ENCODE results near the gene CTIF.

Gene CTIF

DNA sequence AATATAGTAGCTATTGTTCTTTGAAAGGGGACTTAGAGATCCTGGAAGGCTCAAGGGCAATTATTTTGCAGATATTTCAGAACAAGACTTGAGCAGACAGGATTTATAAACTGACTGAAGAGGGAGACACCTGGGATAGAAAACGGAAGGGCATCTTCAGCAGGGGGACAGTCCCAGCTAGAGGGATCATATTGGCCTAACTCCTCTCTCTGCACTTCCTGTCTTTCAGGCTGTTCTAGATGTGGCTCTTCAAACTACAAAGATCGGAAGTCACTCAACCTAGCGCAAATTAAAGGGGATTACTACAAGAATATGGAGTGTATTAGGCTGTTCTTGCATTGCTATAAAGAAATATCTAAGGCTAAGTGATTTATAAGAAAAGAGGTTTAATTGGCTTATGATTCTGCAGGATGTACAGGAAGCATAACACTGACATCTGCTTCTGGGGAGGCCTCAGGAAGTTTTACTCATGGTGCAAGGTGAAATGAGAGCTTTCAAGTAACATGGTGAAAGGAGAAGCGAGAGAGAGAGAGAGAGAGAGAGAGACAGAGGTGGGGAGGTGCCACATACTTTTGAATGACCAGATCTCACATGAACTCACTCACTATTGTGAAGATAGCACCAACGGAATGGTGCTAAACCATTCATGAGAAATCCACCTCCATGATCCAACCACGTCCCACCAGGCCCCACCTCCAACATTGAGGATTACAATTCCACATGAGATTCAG, 5.3 kb upstream of the CTIF start:
- DNase-seq = no peak

DNA sequence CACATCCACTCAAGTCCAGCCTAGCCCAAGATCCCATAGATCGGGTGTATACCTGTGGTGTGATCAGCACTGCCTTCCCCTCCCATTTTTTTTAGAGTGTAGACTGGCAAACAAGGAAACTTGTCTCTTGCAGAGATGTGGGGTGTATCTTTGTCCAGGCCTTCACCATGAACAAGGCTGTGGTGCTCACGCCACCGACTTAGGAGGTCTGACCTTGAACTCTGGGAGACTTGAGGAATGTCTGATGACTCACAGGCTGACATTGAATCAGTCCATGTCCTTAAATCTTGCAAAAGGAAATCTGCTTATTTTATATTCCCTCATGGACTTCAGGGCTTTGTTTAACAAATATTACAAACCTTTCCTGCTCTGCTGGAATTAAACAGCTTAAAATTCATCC, 4.5 kb upstream of the CTIF start:
- no peak for DNase-seq

DNA sequence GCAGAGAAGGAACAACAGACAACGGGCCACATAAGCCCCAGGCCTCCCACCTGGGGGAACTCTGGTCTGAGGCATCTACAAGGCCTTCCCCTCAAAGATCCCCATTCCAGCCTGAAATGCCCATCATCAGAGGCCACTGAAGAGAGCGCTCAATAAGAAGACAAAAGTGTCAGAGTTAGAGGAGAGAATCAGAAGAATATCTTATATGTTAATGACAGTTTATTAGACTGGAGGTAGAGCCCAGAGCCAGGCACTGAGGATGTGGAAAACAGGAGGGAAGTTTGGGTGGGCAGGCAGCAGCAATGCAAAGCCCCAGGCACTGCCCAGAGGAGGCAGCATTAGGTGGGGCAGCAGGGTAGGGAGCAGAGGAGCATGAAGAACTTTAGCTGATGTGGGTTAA, 2.9 kb upstream of the CTIF start:
- no peak for DNase-seq

DNA sequence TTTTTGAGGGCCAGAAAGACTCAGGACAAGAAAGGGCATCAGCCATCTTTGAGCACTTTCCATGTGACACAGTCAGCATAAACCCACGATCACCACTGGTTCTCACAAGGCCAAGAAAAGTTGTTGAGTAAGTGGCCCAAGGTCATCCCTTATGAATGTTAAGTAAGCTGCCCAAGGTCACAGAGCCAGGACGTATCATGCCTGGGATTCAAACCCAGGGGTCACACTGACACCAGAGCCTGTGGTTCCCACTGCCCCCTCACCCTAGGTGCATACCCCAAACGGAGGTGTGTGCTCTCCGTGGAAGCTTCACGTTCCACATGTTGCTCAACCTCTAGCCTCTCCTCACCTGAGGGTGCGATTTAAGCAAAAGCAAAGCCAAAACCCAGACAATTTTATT, 2.3 kb upstream of the CTIF start:
- DNase-seq = no peak

DNA sequence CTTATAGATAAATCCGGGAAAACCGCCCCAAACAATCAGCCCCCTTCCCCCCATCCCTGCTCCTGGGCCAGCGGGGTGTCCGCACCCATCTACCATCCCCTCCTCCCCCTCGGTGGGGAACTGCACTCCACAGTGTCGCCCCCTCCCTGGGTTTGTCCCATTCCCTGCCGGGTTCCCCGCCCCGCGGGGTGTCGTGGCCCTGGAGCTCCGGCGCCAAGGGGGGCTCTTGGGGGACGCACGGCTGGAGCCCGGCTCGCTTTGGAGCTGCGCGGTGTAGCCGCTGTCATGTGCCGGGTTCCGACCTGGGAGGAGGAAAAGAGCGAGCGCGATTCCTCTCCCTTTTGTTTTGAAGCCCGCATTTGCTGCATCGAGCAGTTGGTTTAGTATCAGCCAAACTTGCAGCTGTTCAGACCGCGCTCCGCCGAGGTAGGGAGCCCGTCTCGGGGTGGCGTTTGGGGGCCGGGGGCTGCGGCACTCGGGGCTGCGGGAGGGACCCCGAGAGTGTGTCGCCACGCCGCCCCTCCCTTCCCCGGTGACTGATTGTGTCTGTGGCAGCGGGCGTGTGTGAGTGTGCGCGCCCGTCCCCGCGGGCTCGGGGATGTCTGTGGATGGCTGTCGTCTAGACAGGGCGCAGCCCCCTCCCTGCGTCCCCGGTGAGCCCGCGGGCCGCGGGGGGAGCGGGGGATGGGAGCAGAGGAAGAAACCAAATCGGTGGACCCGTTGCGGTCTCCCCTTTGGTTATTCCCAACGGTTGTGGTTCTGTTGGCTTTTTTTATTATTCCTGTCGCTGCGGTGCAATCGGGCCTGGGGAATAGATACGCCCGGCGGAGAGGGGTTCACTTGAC, 797 bp downstream of the CTIF start:
- peak in 1 of 2 experiments; percentile 31 for DNase-seq

DNA sequence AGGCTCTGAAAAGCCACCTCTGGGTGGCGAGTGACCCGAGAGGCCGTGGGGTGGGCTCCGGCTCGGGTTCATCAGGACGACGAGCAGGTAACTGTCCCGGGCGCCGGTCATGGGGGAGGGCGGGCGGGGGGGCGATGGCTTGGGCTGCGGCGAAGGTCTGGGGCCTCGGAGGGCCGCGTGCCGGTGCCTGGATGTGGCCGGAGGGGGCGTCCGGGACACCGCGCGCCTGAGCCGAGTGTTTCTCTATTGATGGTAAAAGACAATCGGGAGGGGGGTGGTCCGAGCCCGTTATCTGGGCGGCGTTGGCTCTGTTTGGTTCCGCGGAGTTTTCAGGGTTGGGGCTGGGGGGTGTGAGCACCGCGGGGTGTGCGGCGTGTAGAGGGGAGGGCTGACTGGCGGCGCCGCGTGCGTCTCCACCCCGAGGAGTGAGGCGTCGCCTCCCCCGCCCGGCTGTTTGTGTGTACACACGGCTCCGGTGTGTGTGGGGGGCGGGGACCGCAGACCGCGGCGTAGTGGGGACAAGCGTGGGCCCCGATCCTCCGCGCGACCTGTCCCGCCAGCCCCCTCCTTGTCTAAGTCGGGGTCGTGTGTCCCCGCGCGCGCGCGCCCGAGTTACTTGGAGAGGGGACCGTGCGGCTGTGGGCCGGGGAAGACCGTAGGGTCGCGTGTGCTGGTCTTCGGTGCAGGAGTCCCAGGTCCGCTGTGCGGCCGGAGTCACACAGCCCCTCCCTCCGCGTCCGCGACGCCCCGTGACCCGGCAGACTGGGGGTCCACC, 1.6 kb downstream of the CTIF start:
- peak in 1 of 2 experiments; percentile 10 for DNase-seq

DNA sequence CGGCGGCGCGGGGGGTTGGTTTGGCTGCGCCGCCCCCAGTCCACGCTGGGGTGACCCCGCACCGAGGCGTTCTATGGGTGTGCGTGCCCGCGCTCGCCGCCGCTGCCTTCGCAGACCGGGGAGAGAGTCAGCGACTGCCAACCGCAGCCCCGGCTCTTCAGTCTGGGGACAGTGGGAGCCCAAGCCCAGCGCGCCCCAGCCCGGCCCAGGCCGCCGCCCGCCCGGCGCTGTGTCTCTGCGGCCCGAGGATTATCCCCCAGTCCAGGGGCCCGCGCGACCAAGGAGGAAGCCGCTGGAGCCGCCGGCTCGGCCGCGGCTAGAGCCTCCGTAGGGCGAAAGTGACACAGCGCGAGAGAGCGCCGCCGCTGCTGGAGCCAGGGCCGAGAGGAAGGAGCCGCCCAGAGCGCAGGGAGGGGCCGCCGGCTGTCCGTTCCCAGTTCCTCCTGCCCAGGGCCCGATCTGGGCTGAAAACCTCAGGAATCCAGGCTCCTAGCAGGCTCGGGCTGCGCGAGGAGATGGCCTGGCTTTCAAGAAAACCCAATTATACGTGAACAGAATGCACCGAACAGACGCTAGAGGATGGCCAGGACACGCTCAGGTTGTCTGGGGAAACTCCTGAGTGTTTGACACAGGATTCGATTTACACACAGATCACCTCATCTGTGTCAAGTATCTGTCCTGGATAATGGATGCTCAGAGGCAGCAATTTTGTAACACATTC, 2.4 kb downstream of the CTIF start:
- DNase-seq = peak in 1 of 2 experiments; percentile 24

DNA sequence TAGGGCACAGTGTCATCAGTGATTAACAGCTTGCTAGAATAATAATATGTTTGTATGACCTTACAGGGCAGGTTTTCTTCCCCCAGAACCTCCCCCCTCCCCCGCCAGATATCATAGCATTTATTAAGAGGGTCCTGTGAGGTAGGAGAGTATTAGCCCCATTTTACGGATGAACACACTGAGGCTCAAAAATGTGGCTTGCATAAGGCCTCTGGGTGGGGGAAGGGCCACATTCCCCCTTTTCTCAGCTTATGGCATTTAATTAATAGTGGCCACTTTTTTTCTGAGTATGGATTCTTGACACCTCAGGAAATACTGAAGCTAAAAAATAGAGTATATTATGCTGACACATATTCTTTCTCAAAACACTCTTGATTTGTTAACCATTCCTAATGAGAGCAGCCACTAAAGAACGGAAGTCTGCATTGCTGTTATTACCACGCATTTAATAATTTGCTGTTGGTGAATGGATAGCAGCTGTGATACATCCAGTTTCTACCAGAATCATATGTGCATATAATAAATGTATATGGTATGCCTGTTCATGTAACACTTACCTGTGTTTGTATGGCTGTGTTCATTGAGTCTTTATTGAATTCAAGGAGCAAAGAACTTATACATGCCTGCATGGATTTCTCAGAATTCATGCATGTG, 3.0 kb downstream of the CTIF start:
- no peak for DNase-seq

DNA sequence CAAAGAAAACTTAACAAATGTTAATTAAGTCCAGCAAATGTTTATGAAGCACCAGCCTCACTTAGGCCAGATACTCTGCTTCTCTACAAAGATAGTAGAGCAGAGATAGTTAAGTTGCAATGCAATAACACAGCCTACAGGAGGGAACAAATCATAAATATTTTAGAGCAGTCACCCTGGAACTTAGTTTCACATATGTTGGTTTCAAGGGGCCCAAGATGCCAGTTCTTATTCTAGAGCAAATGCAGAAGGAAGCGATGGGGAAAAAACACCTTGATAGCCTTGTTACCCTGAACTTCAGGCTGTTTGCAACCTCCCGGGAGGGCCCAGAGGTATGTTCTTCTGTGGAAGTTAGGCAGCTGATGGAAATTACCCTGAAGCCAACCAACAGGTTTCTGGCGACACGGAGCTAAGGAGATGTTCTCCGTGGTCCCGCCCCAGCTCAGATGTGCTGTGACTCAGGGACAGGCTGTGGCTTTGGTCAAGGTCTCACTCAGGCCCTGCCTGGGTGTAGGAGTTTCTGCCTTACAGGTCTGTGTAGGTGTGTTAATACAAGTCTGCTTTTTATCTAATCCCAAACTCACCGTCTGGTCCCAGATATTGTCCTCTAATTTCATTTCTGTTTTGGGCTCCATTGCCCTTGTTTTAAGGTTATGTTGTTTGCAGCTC, 3.8 kb downstream of the CTIF start:
- DNase-seq = no peak

DNA sequence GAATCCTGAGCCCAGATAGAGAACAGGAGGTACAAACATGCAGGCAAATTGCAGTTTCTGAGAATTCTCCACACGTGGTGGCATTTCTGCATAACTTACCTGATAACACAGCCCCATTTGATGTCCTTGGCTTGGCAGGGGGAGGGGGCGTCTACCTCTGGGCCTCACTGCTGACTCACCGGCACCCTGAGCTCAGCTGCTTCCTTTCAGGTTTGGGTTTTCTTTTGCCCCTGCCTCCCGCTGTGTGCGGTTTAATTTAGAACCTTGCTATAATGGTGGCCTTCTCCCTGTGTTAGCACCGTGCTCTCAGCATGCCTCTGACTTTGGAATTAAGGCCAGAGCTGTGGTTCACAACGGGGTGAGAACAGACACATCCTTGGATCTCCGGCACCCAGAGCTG, 4.4 kb downstream of the CTIF start:
- DNase-seq = no peak

DNA sequence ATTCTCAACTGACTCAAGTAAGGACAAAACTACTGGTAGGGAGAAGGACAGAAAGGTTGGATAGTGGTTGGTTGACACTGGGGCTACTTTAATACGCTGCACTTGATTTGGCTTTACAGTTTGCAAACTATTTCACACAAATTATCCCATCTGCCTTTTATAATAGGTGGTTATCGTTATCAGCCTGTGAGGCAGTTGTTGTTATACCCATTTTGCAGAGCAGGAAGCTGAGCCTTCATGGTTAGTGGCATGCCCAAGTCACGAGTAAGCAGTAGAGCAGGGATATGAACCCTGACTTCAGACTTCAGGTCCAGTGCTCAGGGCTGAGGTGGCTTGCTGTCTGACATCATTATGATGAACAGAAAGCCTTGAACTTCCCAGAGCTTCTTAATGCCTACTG, 5.3 kb downstream of the CTIF start:
- no peak for DNase-seq

DNA sequence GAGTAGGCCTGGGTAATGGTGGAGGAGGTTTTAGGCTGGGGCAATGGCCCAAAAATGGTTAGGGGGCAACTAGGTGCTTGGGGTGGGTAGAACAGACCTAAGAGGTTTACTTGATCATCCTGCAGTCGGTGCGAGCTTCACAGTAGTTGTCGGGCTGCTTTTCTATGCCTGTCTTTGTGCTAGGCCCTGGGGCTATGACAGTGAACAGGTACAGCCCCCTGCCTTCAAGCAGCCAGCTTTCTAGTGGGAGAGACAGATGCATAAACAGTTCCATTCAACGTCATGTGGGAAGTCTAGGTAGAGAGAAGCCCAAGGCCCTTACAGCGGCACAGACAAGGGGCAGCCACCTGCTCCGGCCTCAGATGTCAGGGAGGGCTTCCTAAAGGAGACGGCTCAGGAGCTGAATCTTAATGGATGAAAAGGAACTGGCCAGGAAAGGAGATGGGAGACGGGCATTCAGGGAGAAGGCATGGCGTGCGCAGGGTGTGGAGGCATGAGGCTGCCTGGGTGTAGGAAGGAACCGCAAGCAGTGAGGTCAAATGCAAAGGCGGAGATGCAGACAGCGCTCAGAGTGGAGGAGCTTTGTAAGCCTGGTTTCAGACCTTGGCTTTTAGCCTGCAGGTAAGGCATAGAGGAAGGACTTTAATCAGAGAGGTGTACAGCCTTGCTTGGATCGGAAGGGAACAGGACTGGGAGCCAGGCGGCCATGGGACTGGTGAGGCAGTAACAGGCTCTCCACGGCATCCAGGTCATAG, 6.0 kb downstream of the CTIF start:
- no peak for DNase-seq

DNA sequence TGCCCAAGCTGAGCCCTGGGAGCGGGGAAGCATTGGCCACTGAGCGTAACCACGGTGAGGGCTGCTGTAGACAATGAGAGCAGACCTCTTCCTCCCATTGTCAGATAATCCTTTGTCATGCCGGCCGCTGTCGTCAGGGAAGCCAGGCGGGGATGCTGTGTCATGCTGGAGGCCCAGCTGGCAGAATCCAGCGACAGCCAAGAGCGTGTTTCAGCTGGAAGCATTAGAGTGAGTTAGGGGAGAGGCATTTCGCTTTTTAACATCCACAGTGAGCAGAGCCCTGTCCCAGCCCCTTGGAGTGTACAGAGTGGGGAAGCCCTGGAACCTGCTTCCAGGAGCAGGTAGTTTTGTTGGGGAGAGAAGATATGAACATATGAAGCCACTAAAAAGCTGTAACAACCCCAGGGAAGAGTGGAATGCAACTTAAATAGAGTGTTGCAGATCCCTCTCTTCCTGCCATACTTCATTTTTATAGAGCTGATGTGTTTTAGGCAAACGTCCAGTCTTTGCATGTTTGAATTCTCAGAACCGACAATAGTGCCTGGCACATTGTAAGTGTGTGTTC, 7.0 kb downstream of the CTIF start:
- DNase-seq = peak in 1 of 2 experiments; percentile 20

DNA sequence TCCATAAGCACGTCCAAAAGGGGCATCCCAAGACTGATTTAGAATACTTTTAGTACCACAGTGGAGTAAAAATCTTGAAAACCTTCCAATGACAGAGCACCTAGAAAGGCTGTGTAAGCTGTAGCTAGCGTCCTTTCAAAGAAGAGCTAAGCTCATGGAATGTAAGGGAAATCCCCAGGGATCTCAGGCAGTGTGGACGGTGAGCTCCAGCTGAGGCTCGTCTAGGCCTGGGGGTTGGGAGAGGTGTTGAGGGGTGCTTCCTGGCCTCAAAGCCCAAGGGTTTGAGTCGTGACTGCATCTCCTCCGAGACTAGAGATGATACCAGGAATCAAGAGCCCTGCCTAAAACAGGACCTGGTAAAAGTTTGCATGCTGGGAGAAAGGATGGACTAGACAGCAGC, 7.6 kb downstream of the CTIF start:
- DNase-seq = no peak

DNA sequence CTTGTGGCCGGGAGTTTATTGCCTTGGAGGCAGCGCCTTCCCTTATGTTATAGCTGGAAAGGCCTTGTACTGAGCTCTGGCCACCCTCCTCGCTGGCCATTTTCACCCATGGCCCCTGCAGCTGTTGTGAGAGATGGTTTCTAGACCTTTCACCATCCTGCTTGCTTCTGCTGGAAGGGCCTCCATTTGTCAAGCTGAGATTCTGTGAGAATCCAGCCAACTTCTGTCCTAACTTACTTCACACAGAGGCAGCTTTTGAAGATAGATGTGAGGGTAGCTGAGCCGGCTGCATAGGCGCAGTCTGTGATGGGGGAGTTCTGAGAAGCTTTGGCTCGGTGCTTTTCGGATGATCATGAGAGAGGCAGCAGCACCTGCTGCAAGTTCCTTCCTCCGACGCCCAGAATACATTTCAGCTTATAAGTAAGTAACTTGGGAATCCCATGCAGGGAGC, 8.7 kb downstream of the CTIF start:
- no peak for DNase-seq

DNA sequence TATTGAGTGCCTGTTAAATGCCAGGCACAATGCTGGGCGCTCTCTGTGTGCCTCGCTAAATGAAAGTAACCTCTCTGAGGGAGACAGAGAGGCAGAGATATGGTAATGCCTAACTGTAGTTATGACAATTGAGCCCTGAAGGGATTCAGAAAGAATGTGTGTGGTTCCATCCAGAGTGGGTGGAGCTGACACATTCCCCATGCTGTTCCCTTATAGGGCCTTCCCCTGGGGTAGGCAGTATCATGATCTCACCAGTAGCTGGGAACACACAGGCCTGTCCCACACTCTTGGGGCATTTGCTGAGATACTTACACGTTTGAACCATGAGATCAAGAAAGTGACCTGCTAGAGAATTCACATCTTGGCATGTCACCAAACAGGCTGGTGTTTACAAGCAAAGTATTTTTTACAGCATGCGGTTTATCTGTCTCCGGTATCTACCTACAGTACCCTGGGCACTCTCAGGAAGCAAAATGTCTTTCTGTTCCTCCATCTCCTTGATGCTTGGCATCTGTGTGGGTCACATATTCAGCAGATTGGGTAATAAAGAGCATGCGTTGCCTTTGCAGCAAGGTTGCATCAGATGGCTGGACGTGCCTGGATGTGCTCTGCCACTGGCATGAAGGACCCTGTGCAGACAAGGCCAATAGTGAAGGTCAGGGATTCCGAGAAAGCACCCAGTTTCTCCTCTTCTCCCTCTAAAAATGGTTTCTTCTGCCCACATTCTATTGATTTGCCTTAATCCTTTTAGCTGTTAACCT, 9.4 kb downstream of the CTIF start:
- no peak for DNase-seq

DNA sequence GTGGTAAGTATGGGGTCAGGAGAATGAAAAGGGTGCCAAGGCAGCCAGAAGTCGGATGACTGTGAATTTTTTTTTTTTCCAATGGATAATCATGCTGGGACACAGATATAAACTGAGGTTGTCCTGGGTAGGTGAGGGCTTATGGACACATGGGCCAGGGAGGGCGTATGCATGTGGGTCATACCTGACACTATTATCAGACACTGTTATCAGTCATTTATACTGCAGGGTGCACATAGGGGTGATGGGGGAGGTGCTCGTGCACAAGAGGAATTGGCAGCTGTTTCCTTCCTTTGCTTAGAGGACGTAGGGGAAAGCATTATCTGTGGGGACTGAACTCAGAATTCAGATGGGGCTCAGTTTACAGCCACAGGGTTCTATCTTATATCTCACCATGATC, 10.1 kb downstream of the CTIF start:
- no peak for DNase-seq

DNA sequence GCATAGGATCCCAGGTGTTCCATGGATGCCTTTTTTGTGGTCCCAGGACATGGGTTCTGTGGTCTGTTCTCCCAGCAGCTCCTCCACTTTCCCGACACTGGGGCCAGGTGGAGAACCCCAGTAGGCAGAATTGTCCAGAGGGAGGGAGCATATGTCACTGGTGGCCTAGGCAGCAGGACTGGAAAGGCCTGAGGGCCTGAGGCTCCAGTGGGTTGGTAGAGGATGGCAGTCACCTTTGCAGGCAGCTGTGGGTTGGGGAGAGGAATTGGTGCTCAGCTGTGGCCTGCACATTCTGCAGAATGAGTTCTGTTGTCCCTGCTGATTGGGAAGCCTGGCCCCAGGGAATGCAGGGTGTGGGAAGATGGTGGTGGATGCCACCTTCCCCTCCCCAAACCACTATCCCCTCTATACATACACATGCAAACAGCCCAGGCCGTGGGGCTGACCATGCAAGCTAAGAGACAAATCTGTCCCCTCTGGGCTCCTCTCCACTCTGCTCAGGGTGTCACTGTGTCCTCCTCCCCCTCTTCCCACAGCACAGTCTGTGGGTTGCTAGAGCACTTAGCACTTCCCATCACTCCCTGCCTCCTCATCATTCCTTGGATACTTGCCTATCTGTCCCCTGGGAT, 11.4 kb downstream of the CTIF start:
- no peak for DNase-seq

DNA sequence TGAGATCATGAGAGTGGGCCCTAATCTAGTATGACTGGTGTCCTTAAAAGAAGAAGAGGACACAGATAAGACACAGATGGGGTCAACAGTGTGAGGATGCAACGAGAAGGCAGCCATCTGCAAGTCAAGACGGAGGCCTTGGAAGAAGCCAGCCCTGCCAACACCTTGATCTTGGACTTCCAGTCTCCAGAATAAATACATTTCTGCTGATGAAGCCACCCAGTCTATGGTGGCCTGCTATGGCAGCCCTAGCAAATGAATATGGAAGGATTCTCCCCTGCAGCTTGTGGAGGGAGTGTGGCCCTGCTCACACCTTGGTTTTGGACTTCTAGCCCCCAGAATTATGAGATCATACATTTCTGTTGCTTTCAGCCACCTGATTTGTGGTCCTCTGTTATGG, 12.3 kb downstream of the CTIF start:
- no peak for DNase-seq

All from NCI-H446 (cell line).